ENCODE results near the gene ADPRHL1. TPM values are rescaled to one million over a fixed set of nuclear protein-coding genes. Genes with fewer than 3 reads are reported as not detected.
"Not testable (repeated sequence)": the region's sequence is repeated elsewhere in the genome, so short reads cannot be mapped to it uniquely, and the experiment has no call there.

The ADPRHL1 gene
- total RNA-seq, 1 donor from 2014 or later: 1.2 TPM

- DNase-seq (ENCODE audit: low spot score): peak; percentile 29
- ATAC-seq: no peak
These were observed 48.9 kb downstream of the ADPRHL1 start for GRCh38 chr13:113404366-113404722.

GRCh38 chr13:113403255-113404104 lies 49.8 kb downstream of the ADPRHL1 start:
- ATAC-seq (no peak), DNase-seq (ENCODE audit: low spot score) (peak; percentile 34)

DNA sequence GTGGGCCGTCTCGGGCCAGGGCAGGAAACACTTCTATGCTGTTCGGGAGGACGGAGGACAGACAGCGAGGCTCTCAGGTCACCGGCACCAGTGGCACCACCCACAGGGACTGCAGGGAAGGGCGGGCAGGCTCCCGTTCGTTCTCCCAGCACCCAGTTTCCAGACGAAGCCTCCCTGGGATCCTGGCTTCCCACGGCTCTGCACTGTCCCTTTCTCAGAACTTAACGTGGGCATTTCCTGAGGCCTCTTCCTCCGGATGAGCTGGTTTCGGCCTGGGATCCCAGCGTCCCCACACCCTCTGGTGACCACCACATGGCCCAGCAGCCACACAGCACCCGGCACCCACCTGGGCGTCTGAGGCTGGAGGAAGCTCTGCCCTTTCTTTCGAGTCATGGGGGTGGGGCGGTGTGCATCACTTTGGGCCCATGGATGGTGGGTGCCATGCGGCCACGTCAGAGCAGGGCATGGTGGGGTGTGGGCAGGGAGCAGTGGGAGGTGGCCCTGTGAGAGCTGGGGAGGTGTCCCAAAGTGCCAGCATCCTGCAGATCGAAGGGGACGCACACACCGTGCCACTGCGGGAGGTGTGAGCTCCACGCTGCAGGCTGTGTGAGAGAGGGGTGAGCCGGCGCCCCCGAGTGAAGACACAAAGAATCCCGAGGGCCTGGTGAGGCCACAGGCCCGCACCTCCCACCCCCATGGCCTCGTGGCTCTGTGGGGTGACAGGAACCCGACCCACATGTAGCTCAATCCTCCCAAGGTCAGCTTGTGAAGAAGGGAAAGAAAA lies 50.6 kb downstream of the ADPRHL1 start:
- no peak for ATAC-seq
- peak; percentile 35 for DNase-seq (ENCODE audit: low spot score)

DNA sequence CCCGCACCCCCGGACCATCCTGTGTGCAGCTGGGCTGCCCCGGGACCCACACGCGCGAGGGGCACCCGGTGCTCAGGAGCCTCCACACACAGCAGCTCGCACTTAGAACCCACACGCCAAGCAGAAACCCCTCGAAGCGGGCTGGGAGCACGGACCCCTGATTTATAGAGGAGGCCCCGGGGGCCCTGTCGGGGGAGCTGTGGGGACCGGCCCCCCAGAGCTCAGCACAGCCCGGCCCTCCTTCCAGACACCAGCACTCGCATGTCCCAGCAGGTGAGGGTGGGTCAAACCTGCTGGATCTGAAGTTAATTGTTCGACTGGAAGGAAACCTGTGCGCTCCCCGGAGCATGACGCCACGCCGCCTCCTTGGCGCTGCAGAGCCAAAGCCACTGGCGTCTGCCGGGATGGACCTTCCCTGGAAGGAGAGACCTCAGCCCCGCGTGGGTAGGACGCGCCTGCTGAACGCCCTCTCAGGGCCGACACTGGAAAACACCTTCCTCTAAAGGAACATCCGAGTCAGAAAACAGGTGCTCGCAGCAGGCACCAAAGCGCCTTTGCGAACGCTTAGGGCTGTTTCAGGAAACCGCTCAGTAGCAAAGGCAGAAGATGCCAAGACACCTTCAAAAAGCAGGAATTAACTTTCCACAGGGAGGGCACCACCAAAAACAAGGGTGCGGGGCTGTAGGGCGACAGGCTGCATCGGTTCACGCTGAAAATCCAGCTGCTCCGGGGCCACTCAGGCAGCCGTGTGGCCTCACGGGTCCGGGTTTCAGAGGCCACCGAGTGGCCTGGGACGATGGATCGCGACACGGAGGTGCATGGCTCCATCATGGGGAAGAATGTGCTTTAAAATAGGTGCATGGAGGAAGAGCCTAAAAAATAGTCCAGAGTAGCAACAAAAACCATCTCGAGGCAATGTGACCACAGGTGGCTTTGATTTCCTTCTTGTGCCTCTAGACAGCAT lies 51.6 kb downstream of the ADPRHL1 start:
- DNase-seq (ENCODE audit: low spot score) (peak; percentile 41), ATAC-seq (no peak)

DNA sequence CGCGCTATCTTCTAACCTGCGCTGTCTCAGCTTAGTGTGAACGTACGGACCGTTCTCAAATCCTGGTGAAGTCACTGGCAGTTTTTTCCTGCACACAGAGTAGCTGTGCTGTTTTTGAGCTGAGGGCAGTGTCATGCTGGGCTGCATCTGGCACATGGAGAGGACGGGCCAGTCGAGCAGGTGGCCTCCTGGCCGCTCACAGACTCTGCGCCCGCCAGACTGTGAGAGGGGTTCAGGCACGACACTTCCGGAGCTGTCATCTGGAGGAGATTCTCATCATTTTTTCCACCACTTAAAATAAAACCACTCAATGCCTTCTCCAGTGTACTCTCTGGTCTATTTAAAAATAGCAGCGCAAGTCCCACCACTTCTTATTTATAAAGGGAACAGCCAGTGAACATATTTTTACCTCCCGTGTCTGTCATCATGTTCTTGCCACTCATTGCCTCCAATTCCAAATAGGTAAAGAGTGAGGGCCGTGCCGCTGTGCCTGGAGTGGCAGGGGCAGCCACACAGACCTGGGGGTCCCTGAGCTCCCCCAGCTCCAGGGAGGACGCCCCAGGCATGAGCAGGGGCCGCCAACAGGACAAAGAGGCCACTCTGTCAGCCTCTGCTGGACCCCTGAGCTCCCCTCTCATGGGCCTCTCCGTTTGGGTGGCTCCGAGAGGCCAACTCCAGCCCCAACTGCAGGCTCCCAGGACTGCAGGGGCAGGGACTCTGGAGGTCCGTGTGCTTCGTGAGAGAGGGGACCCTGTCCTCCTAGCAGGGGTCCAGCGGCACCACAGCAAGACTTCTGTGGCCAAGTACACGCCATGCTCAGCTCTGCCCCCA lies 52.5 kb downstream of the ADPRHL1 start:
- no peak for ATAC-seq
- DNase-seq (ENCODE audit: low spot score): peak; percentile 26

DNA sequence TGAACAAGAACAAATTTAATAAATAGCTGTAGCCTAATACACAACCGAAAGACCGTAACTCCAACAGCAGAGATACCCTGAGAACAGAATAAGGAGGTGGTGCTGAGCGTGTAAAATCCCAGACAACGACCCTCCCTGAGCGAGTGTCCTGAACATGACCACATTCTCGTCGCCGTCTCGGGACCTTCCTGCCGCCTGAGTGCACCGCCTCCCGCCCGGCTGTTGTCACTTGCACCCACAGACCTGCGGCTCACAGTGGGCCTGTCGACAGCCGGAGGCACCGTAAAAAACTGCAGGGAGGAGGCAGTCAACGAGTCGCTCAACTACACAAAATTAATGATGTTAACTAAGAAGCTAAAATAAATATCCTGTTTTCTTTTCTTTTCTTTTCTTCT lies 53.5 kb downstream of the ADPRHL1 start:
- ATAC-seq (no peak), DNase-seq (ENCODE audit: low spot score) (peak; percentile 22)

DNA sequence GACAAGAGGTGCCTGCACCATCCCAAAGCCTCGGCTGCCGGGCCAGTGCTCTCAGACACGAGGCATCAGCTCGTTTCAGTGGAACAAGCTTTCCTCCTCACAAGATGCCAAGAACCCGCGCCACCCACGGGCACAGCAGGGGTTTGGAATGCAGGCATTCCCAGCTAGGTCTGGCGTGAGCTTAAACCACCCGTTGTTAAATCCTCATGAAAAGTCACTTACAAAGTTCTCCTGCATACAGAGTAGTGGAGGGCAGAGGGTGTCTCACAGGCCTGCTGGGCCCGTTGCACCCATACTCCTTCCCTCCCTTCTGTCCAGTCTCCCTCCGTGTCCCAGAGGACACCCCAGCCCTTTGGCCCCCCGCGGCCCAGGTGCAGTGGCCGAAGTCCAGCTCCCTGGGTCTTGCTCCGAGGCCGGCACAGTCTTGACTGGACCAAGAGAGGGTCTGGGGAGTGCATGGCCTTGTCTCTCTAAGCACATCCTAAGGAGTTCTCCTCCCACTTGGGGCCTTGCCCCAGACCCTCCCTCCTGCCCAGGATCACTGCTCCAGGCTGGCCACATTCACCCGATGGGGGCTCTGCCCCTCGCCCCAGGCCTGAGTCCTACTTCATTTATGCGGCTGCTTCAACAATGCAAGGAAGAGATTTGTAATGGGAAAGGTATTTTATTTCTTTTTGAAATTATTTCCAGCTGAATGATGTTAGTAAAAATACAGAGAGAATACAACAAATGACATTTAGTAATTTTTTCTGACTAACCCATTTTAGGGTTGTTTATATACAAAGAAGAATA lies 54.1 kb downstream of the ADPRHL1 start:
- DNase-seq (ENCODE audit: low spot score): peak; percentile 39
- no peak for ATAC-seq

DNA sequence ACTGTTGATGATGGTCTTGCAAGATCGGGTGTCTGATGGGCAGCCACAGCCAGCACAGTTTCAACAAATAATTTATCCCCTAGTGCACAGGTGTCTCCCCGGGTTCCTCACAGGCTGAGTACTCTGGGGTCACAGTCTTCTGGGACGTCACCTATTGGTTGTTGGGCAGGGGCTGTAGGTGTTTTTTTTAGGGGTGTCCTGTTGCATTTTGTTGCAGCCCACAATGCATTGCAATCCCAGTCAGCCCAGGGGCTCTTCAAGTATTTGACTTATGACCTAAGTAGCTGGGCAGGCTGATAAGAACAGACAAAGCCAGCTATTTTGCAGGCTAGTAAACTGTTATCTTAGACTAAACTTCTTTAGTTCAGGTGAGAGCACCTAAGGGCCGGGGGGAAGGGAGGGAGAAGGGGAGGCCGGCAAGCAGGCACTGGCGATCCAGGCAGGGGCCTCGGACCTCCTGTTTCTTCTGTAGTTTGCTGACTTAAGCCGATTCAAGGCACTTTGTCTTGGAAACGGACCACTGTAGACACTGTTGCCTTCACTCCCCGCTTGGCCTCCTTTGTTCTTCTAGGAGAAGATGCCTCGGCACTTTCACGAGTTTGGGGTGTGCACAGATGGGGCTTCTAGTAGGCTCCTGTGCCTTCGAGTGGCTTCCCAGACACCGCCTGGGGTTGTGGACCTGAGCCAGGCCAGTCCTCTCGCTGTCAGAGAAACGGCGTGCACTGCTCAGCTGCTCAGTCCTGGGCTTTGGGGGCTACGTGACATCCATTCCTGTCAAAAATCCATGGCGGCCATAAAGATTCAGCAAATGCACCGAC lies 55.5 kb downstream of the ADPRHL1 start:
- DNase-seq (ENCODE audit: low spot score) (peak; percentile 38), ATAC-seq (no peak)

DNA sequence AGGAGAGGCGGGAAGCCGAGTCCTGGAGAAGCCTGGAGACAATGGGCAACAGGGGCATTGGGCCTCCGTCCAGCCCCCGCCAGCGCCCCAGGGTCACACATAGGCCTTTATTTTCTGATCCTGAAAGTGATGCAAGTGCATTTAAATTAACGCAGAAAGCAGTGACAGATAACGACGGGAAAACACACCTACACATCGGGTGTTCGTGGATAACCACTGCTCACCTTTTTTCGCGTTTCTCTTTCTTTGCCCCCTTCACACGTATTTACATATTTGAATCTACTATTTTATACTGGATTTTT lies 59.0 kb downstream of the ADPRHL1 start:
- no peak for ATAC-seq

DNA sequence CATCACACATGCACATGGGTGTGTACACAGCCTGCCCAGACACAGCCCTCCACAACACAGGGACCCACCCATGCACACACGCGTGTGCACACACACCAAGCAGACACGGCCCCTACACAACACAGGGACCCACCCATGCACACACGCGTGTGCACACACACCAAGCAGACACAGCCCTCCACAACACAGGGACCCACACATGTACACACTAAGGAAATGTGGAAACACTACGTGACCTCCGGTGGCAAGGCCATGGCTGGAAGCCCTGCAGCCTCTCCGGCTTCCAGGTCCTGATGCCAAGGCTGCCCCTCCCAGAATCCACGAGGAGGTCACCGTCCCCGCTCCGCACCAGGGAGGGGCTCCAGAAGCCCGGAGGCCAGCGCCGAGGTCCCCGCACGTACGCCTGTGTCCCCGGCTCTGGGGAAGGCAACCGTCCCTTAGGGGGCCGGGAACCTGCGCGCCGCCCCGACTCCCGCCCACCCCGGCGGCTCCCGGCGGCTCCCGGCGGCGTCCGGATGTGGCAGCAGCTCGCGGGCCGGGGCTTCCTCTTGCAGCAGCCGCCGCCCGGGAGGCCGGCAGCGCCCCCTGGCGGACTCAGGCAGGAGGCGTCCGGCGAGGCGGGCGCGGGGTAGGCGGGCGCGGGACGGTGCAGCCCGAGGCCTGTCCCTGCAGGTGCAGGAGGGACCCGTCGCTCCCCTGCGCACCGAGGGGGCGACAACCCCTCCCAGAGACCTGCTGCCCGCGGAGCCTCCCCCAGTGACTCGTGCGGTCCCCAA lies 59.5 kb downstream of the ADPRHL1 start:
- DNase-seq (ENCODE audit: low spot score): peak; percentile 82

More for the DNA sequence above, 59.0 kb downstream of the ADPRHL1 start:
- DNase-seq (ENCODE audit: low spot score): no peak

GRCh38 chr13:113393226-113393562 lies 60.1 kb downstream of the ADPRHL1 start:
- ATAC-seq (no peak), DNase-seq (ENCODE audit: low spot score) (peak; percentile 45)

More for the DNA sequence above, 59.5 kb downstream of the ADPRHL1 start:
- ATAC-seq: peak; percentile 97

- ATAC-seq (no peak), DNase-seq (ENCODE audit: low spot score) (no peak)
These were observed 62.3 kb downstream of the ADPRHL1 start for GRCh38 chr13:113390874-113391497.

DNA sequence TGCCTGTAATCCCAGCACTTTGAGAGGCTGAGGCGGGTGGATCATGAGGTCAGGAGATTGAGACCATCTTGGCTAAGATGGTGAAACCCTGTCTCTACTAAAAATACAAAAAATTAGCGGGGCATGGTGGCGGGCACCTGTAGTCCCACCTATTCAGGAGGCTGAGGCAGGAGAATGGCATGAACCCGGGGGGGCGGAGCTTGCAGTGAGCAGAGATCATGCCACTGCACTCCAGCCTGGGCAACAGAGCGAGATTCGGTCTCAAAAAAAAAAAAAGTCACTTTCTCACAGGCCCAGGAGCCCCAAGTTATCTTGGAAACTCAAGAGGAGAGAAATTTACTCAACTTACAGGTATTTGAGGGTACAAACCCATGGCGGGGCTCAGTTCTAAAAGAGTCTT lies 63.7 kb downstream of the ADPRHL1 start:
- DNase-seq (ENCODE audit: low spot score): peak; percentile 21
- not testable (repeated sequence) for ATAC-seq

- ATAC-seq (no peak), DNase-seq (ENCODE audit: low spot score) (no peak)
These were observed 65.9 kb downstream of the ADPRHL1 start for GRCh38 chr13:113387396-113387795.

GRCh38 chr13:113383089-113383488 lies 70.2 kb downstream of the ADPRHL1 start:
- DNase-seq (ENCODE audit: low spot score) (no peak), ATAC-seq (no peak)

- not testable (repeated sequence) for DNase-seq (ENCODE audit: low spot score); ATAC-seq
These were observed 70.7 kb downstream of the ADPRHL1 start for GRCh38 chr13:113382542-113382941.

DNA sequence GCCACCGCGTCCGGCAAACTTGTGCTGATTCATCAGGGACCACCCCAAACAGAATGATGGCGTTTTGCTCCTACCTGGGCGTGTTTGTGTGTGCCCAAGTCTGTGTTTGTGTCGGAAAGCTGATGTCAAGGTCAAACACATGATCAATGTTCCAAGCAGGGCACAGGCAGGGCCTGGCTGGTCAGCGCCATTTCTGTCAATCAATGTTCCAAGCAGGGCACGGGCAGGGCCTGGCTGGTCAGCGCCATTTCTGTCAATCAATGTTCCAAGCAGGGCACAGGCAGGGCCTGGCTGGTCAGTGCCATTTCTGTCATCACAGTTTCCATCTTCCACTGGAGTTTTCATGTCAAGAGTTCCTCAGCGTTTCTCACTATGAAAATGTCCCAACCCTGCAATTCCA lies 74.5 kb downstream of the ADPRHL1 start:
- peak; percentile 82 for ATAC-seq
- DNase-seq (ENCODE audit: low spot score): peak; percentile 78

Data from left lobe of liver (tissue), 2 donors.